Mononuclear cell (primary cell): Measurements from ENCODE around the gene CHRNB4. TPM values are rescaled to one million over a fixed set of nuclear protein-coding genes. Genes with fewer than 3 reads are reported as not detected.
"Not testable (repeated sequence)": the region's sequence is repeated elsewhere in the genome, so short reads cannot be mapped to it uniquely, and the experiment has no call there.

Source experiments
- H3K27me3 ChIP-seq: 2 replicates; pipeline ENCODE4 v1.6.0; 2011; ENCODE audit warnings: low read length, control low read depth; ENCODE audit not compliant: insufficient read depth
- H3K4me1 ChIP-seq: 2 replicates; pipeline ENCODE4 v1.5.1; 2011; ENCODE audit warnings: mild to moderate bottlenecking, low read length, control low read depth; ENCODE audit not compliant: insufficient read depth
- H3K4me3 ChIP-seq: 2 replicates; pipeline ENCODE4 v1.5.1; 2011; ENCODE audit warnings: mild to moderate bottlenecking, low read length, moderate library complexity
- H3K9me3 ChIP-seq: 2 replicates; pipeline ENCODE4 v1.5.1; 2011; ENCODE audit warnings: low read depth, mild to moderate bottlenecking, control low read depth, low read length
- total RNA-seq: library from RNA; depleted of rRNA; stranded (reverse); fragments of >200 nt; gene quantifications from one replicate; pipeline ENCODE4 v1.2.3, GENCODE V29; 2012

CHRNB4 gene
- not detected for total RNA-seq

- peak within 1 kb of the TSS; percentile 2 for H3K4me3 ChIP-seq
- H3K9me3 ChIP-seq = no peaks in the 10 kb centered on the region
- no peaks in the 10 kb centered on the region for H3K27me3 ChIP-seq
- H3K4me1 ChIP-seq = peaks cover 15% of the 10 kb centered on the region
Observed at GRCh38 chr15:78641102-78641748, at the start of gene CHRNB4. Gene CHRNB4, minus strand, starts transcription at chr15:78641210. Its CDS starts 77 bp downstream, at chr15:78641133.

GRCh38 chr15:78689626-78690025 is 48.6 kb upstream of the CHRNB4 start:
- no peaks in the 10 kb centered on the region for H3K4me1 ChIP-seq
- H3K9me3 ChIP-seq = no peaks in the 10 kb centered on the region
- no peaks in the 10 kb centered on the region for H3K27me3 ChIP-seq
- H3K4me3 ChIP-seq = no peak overlapping the region

GRCh38 chr15:78685925-78686324 is 44.9 kb upstream of the CHRNB4 start:
- Histone ChIP-seq H3K4me1 (peaks cover 14% of the 10 kb centered on the region), H3K9me3 (no peaks in the 10 kb centered on the region), H3K4me3 (no peak overlapping the region), H3K27me3 (no peaks in the 10 kb centered on the region)

- no peaks in the 10 kb centered on the region for H3K9me3 ChIP-seq
- no peaks in the 10 kb centered on the region for H3K27me3 ChIP-seq
- H3K4me1 ChIP-seq = peaks cover 15% of the 10 kb centered on the region
- H3K4me3 ChIP-seq = no peak overlapping the region
Observed at GRCh38 chr15:78685159-78685921, 44.3 kb upstream of the CHRNB4 start.

GRCh38 chr15:78684657-78685056 is 43.6 kb upstream of the CHRNB4 start:
- H3K27me3 ChIP-seq = no peaks in the 10 kb centered on the region
- no peak overlapping the region for H3K4me3 ChIP-seq
- H3K9me3 ChIP-seq = no peaks in the 10 kb centered on the region
- peaks cover 15% of the 10 kb centered on the region for H3K4me1 ChIP-seq

- not testable (repeated sequence) for H3K9me3 ChIP-seq, H3K4me3 ChIP-seq, H3K27me3 ChIP-seq
- H3K4me1 ChIP-seq = peaks cover 15% of the 10 kb centered on the region
Observed at GRCh38 chr15:78683599-78683998, 42.6 kb upstream of the CHRNB4 start.

- Histone ChIP-seq H3K4me1 (peaks cover 15% of the 10 kb centered on the region), H3K4me3 (no peak overlapping the region), H3K27me3 (no peaks in the 10 kb centered on the region), H3K9me3 (no peaks in the 10 kb centered on the region)
Observed at GRCh38 chr15:78682693-78683410, 41.8 kb upstream of the CHRNB4 start.

- Histone ChIP-seq H3K27me3 (no peaks in the 10 kb centered on the region), H3K4me3 (no peak overlapping the region), H3K4me1 (peaks cover 15% of the 10 kb centered on the region), H3K9me3 (no peaks in the 10 kb centered on the region)
Observed at GRCh38 chr15:78682004-78682651, 41.1 kb upstream of the CHRNB4 start.

- no peaks in the 10 kb centered on the region for H3K27me3 ChIP-seq
- no peak overlapping the region for H3K4me3 ChIP-seq
- no peaks in the 10 kb centered on the region for H3K9me3 ChIP-seq
- peaks cover 15% of the 10 kb centered on the region for H3K4me1 ChIP-seq
Observed at GRCh38 chr15:78681281-78682003, 40.4 kb upstream of the CHRNB4 start.

- Histone ChIP-seq H3K4me1 (peaks cover 15% of the 10 kb centered on the region), H3K27me3 (no peaks in the 10 kb centered on the region), H3K9me3 (no peaks in the 10 kb centered on the region), H3K4me3 (no peak overlapping the region)
Observed at GRCh38 chr15:78680431-78681075, 39.5 kb upstream of the CHRNB4 start.

- Histone ChIP-seq H3K27me3 (no peaks in the 10 kb centered on the region), H3K9me3 (no peaks in the 10 kb centered on the region), H3K4me1 (peaks cover 15% of the 10 kb centered on the region), H3K4me3 (no peak overlapping the region)
Observed at GRCh38 chr15:78679089-78679511, 38.1 kb upstream of the CHRNB4 start.

GRCh38 chr15:78676424-78677110 is 35.6 kb upstream of the CHRNB4 start:
- Histone ChIP-seq H3K9me3 (no peaks in the 10 kb centered on the region), H3K4me1 (peaks cover 7% of the 10 kb centered on the region), H3K4me3 (no peak overlapping the region), H3K27me3 (no peaks in the 10 kb centered on the region)

- no peaks in the 10 kb centered on the region for H3K27me3 ChIP-seq
- no peaks in the 10 kb centered on the region for H3K9me3 ChIP-seq
- no peaks in the 10 kb centered on the region for H3K4me1 ChIP-seq
- H3K4me3 ChIP-seq = no peak overlapping the region
Observed at GRCh38 chr15:78675617-78676360, 34.8 kb upstream of the CHRNB4 start.
